ENCODE measurements around the gene ATP10A. TPM values are rescaled to one million over a fixed set of nuclear protein-coding genes. Genes with fewer than 3 reads are reported as not detected.

ATP10A gene
- total RNA-seq, 1 experiment from 2014 or later = 3.9 TPM

- Histone ChIP-seq H4K8ac (replicated peaks; ENCODE audit: insufficient read length, low read depth, low read length) (no peak overlapping the region), H3K14ac (ENCODE audit: insufficient read depth, low read length) (no peak overlapping the region), H2BK15ac (ENCODE audit: low read depth, low read length) (no peak overlapping the region), H3K4me2 (ENCODE audit: insufficient read depth, insufficient read length, low read length) (no peak overlapping the region), H2BK12ac (ENCODE audit: insufficient read length, low read depth, low read length) (no peak overlapping the region), H3K4me1 (ENCODE audit: insufficient read depth, low read length) (no peaks in the 10 kb centered on the region; the same call in 1 of the 2 replicates), H3K56ac (ENCODE audit: insufficient read length, low read depth, low read length) (peak overlapping the region; percentile 38), H4K91ac (ENCODE audit: insufficient read length, low read depth, low read length) (no peak overlapping the region), H3K27ac (ENCODE audit: insufficient read length, low read depth, low read length) (no peak overlapping the region), H2BK120ac (ENCODE audit: low read depth, low read length, poor library complexity, severe bottlenecking) (no peak overlapping the region), H2BK20ac (ENCODE audit: low read depth, low read length, poor library complexity, severe bottlenecking) (no peak overlapping the region), H3K4ac (ENCODE audit: low read depth, low read length) (no peak overlapping the region), H3K23me2 (ENCODE audit: insufficient read length, low read depth, low read length, poor library complexity, severe bottlenecking) (no peaks in the 10 kb centered on the region), H4K20me1 (ENCODE audit: control insufficient read depth, insufficient read depth, insufficient read length) (no peaks in the 10 kb centered on the region), H3K27me3 (ENCODE audit: insufficient read depth, low read length) (no peaks in the 10 kb centered on the region), H3K79me2 (ENCODE audit: insufficient read depth, low read length) (no peaks in the 10 kb centered on the region), H3T11ph (ENCODE audit: low read length) (no peak overlapping the region), H3K9me3 (ENCODE audit: control insufficient read depth, low read depth, low read length) (no peaks in the 10 kb centered on the region), H3K18ac (ENCODE audit: insufficient read length, low read depth, low read length) (no peak overlapping the region), H3K9ac (ENCODE audit: extremely low read depth, insufficient read length, low read length) (no peak overlapping the region), H3K79me1 (ENCODE audit: insufficient read depth, low read depth, low read length, poor library complexity, severe bottlenecking) (no peaks in the 10 kb centered on the region), H3K23ac (ENCODE audit: insufficient read length, low read depth, low read length) (no peak overlapping the region), H2AK5ac (ENCODE audit: insufficient read length, low read length) (no peak overlapping the region), H2BK5ac (ENCODE audit: insufficient read length, low read length) (no peak overlapping the region), H4K5ac (ENCODE audit: insufficient read length, low read depth, low read length) (peak overlapping the region; percentile 6), H2AFZ (ENCODE audit: low read length) (no peak overlapping the region)
- H3K36me3 Mint-ChIP-seq (ENCODE audit: insufficient read depth in 1 of 3, low read depth in 3 of 3) = no peaks in the 10 kb centered on the region; a peak in 1 of 7 replicates
- H3K27ac Mint-ChIP-seq = no peak overlapping the region
- no peak for TF ChIP-seq CTCF (conservative IDR thresholded peaks at IDR 0.05)
- WGBS (ENCODE audit: extremely low coverage, insufficient read length, low lambda C conversion rate) = no CpG with 5 or more reads among the region's 7 CpGs
- H3K4me1 Mint-ChIP-seq = peaks cover 14 to 26% of the 10 kb centered on the region in 2 experiments
- no peak for DNase-seq
- no peak overlapping the region for H3K4me3 Mint-ChIP-seq
- no peaks in the 10 kb centered on the region for H3K27me3 Mint-ChIP-seq (ENCODE audit: low read depth)
- H3K9me3 Mint-ChIP-seq = no peaks in the 10 kb centered on the region
Observed at GRCh38 chr15:25804451-25804850, 58.7 kb downstream of the ATP10A start.
